PC-9 (cell line): ENCODE data around the gene RSPH9.

Experiments
- EZH2 ChIP-seq: fragments of 200-600 bp; sonication (generic); IDR thresholded peaks from 2 replicates; pipeline ENCODE4 v1.8.0; 2017; ENCODE audit warnings: antibody characterized with exemption, low read depth
- TF ChIP-seq, protein P1 (sequence below): fragments of 200-600 bp; sonication (generic); conservative IDR thresholded peaks from 2 replicates; pipeline ENCODE4 v1.6.1; 2017; ENCODE audit warnings: mixed run types, antibody characterized with exemption, mild to moderate bottlenecking, moderate library complexity

DNA sequence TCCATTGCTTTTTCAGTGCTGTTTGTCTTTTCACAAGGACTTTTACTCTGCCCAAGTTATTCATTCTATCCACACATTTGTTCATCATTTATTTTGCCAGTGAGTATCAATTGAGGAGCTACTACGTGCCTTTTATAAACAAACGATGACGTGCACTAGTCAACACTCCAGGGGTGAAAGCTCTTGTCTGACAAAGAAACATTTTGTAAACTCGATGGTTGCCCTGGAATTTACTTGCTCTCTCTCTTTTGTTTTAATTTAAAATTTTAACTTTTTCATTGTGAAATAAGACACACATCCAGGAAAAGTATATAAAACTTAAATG is 51.1 kb downstream of the RSPH9 start:
- TF ChIP-seq, protein P1, sequence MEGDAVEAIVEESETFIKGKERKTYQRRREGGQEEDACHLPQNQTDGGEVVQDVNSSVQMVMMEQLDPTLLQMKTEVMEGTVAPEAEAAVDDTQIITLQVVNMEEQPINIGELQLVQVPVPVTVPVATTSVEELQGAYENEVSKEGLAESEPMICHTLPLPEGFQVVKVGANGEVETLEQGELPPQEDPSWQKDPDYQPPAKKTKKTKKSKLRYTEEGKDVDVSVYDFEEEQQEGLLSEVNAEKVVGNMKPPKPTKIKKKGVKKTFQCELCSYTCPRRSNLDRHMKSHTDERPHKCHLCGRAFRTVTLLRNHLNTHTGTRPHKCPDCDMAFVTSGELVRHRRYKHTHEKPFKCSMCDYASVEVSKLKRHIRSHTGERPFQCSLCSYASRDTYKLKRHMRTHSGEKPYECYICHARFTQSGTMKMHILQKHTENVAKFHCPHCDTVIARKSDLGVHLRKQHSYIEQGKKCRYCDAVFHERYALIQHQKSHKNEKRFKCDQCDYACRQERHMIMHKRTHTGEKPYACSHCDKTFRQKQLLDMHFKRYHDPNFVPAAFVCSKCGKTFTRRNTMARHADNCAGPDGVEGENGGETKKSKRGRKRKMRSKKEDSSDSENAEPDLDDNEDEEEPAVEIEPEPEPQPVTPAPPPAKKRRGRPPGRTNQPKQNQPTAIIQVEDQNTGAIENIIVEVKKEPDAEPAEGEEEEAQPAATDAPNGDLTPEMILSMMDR, result no peak
- no peak for TF ChIP-seq EZH2
